Ovary (tissue), 3 donors: ENCODE measurements around the gene ZFP1.

Experiments used
- CTCF ChIP-seq, 3 donors: fragments of 450-650 bp in 2 of 3; fragments of 200-600 bp in 1 of 3; IDR thresholded peaks; one replicate each; pipeline versions ENCODE4 v1.5.1 to v1.8.0; 2016 to 2022; ENCODE audit warnings: antibody characterized with exemption in 3 of 3, mild to moderate bottlenecking in 1 of 3
- EP300 ChIP-seq: sonication (generic); formaldehyde crosslinking; IDR thresholded peaks from one replicate; pipeline ENCODE4 v1.6.1; 2017; ENCODE audit warnings: antibody characterized with exemption
- donor health status: DM: no; HTN: no; CAD: no.

GRCh38 chr16:75209944-75210343 lies 61.6 kb downstream of the ZFP1 start:
- TF ChIP-seq CTCF (IDR thresholded peaks at IDR 0.05) (no peak), EP300 (no peak)
